CD4-positive, alpha-beta T cell treated with Interleukin-6 at 100 ng/mL for 8 hours (primary cell): ENCODE data around the gene USP32.

Source experiments
- DNase-seq: peaks from one replicate; pipeline ENCODE4 v3.0.0-alpha.2; 2020; ENCODE audit warnings: mixed read lengths, low spot score

The USP32 gene

GRCh38 chr17:60171753-60172079, 220.2 kb downstream of the USP32 start:
- DNase-seq: no peak

- DNase-seq: no peak
Measured at GRCh38 chr17:60170835-60171752, 220.8 kb downstream of the USP32 start.

- DNase-seq: no peak
Measured at GRCh38 chr17:60169921-60170817, 221.8 kb downstream of the USP32 start.

GRCh38 chr17:60168654-60169053, 223.3 kb downstream of the USP32 start:
- DNase-seq: no peak

- DNase-seq: no peak
Measured at GRCh38 chr17:60167065-60167741, 224.7 kb downstream of the USP32 start.

GRCh38 chr17:60165971-60166370, 226.0 kb downstream of the USP32 start:
- no peak for DNase-seq

GRCh38 chr17:60165223-60165622, 226.7 kb downstream of the USP32 start:
- DNase-seq: no peak

GRCh38 chr17:60164697-60165096, 227.2 kb downstream of the USP32 start:
- DNase-seq: no peak

GRCh38 chr17:60164164-60164563, 227.8 kb downstream of the USP32 start:
- no peak for DNase-seq

GRCh38 chr17:60163108-60163784, 228.7 kb downstream of the USP32 start:
- no peak for DNase-seq

GRCh38 chr17:60161598-60162330, 230.2 kb downstream of the USP32 start:
- DNase-seq: no peak

GRCh38 chr17:60160829-60161501, 231.0 kb downstream of the USP32 start:
- no peak for DNase-seq

- no peak for DNase-seq
Measured at GRCh38 chr17:60159479-60159866, 232.5 kb downstream of the USP32 start.

GRCh38 chr17:60158751-60159478, 233.0 kb downstream of the USP32 start:
- DNase-seq: no peak

GRCh38 chr17:60157487-60158040, 234.4 kb downstream of the USP32 start:
- no peak for DNase-seq

- DNase-seq: no peak
Measured at GRCh38 chr17:60156746-60157145, 235.2 kb downstream of the USP32 start.

GRCh38 chr17:60155815-60156214, 236.1 kb downstream of the USP32 start:
- DNase-seq: no peak

GRCh38 chr17:60155427-60155814, 236.5 kb downstream of the USP32 start:
- no peak for DNase-seq

GRCh38 chr17:60154616-60155426, 237.1 kb downstream of the USP32 start:
- no peak for DNase-seq
